Esophagus muscularis mucosa (tissue), 4 donors: ENCODE data around the gene CCN6. TPM values are rescaled to one million over a fixed set of nuclear protein-coding genes. Genes with fewer than 3 reads are reported as not detected.
"Not testable (repeated sequence)": the region's sequence is repeated elsewhere in the genome, so short reads cannot be mapped to it uniquely, and the experiment has no call there.

Source experiments
- DNase-seq: peaks from one replicate; pipeline ENCODE4 v3.0.0-alpha.2; 2017; ENCODE audit errors: extremely low spot score
- H3K27ac ChIP-seq, 4 donors: fragments of 200-600 bp; sonication (generic); replicated peaks in 1 of 4; 1 replicate in 3 of 4; 2 replicates in 1 of 4; pipeline ENCODE4 v1.5.1; 2016 to 2019; ENCODE audit warnings: mild to moderate bottlenecking in 1 of 4
- H3K27me3 ChIP-seq, 4 donors: fragments of 200-600 bp; sonication (generic); one replicate each; pipeline versions ENCODE4 v1.5.1 to v1.6.0; 2016 to 2019
- H3K36me3 ChIP-seq, 4 donors: fragments of 200-600 bp; sonication (generic); one replicate each; pipeline ENCODE4 v1.5.1; 2016 to 2019
- H3K4me1 ChIP-seq, 4 donors: fragments of 200-600 bp; sonication (generic); one replicate each; pipeline ENCODE4 v1.5.1; 2016 to 2019
- H3K4me3 ChIP-seq, 4 donors: fragments of 200-600 bp; sonication (generic); 1 replicate in 2 of 4; 2 replicates in 2 of 4; pipeline ENCODE4 v1.5.1; 2016 to 2019; ENCODE audit warnings: mild to moderate bottlenecking in 4 of 4, moderate library complexity in 1 of 4
- H3K9me3 ChIP-seq, 4 donors: fragments of 200-600 bp; sonication (generic); 1 replicate in 3 of 4; 2 replicates in 1 of 4; pipeline ENCODE4 v1.5.1; 2016 to 2019
- EP300 ChIP-seq: sonication (generic); formaldehyde crosslinking; IDR thresholded peaks from one replicate; pipeline ENCODE4 v1.6.1; 2017; ENCODE audit warnings: antibody characterized with exemption
- POLR2A ChIP-seq: fragments of 450-650 bp; IDR thresholded peaks from one replicate; pipeline ENCODE4 v1.6.1; 2017; ENCODE audit warnings: antibody characterized with exemption, moderate library complexity, mild to moderate bottlenecking, low read depth
- POLR2AphosphoS5 ChIP-seq, 2 donors: sonication (generic); formaldehyde crosslinking; IDR thresholded peaks; one replicate each; pipeline ENCODE4 v1.6.1; 2017; ENCODE audit warnings: antibody characterized with exemption in 2 of 2
- WGBS: methylation state at CpG from one replicate; pipeline ENCODE4 v1.1.5; 2018; 5-methylcytosine and 5-hydroxymethylcytosine counted together
- intact Hi-C: fragments of 100-400 bp; cut with DNase I; formaldehyde crosslinking; loops from one replicate; pipeline ENCODE4 v1.15.1; 2023
- total RNA-seq, 4 donors: library from RNA; depleted of rRNA; stranded (reverse); fragments of >200 nt; gene quantifications; one replicate each; pipeline versions ENCODE4 v1.1.0 to v1.2.1, GENCODE V29; 2016
- TF ChIP-seq, protein P1 (sequence below), 3 experiments: fragments of 200-600 bp in 2 of 3; fragments of 450-650 bp in 1 of 3; sonication (generic) in 2 of 3; IDR thresholded peaks; one replicate each; pipeline ENCODE4 v1.5.1; 2017 to 2019; ENCODE audit warnings: antibody characterized with exemption in 3 of 3, mild to moderate bottlenecking in 2 of 3, moderate library complexity in 1 of 3

CCN6 gene
- total RNA-seq, 4 donors from 2014 or later, result not detected

DNA sequence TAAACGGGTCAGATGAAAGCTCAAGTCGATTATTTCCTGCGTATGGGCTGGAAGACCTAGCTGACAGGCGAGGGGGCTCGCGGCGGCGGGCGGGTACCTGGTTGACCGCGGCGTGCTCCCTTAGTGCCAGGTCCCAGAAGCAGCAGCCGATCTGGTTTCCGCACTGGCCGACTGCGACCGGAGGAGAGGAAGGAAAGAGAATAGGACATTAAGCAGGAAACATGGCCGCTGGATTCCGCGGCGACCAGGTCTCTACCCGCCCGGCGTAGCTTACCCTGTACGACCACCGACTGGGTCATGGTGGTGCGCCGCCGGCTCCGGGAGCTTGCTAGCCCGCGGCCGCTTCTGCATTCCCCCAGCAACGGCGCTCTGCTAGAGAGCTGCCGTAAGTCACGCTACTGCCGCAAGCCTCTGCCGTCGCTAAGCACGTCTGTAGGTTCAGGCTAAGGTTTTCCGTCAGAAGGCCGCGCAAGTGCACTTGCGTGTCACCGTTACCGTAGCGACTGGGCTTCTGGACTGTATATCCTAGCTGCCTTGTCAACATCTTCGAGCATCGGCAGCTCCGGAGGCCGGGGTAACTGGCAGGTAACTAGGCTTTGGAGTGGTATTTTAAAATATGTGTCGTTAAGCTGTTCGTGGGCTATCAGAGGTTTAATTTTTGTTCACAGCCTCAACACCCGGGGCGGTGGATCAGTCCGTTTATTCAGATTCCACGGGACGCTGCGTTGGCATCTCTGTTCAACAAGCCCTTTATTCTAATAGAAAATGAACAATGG, 33.4 kb downstream of the CCN6 start, which contains the start of the genes FAM229B and TUBE1:
FAM229B (plus strand) TSS at position 456 of the 776 bp plus-strand sequence. CDS start 11,693 bp downstream, outside the sequence.
TUBE1 (minus strand) TSS at position 347 of the 776 bp plus-strand sequence; CDS start at position 299, 48 bp downstream.
- Histone ChIP-seq H3K36me3 (peaks cover 0 to 21% (median 7%) of the 10 kb centered on the region in 4 donors), H3K27ac (peak within 1 kb of the TSS; percentile 84 to 91 (median 88)), H3K27me3 (no peaks in the 10 kb centered on the region), H3K4me1 (peaks cover 8 to 22% (median 15%) of the 10 kb centered on the region in 4 donors), H3K4me3 (peak within 1 kb of the TSS; percentile 79 to 89 (median 82)), H3K9me3 (no peaks in the 10 kb centered on the region)
- intact Hi-C loops, result loop anchor here (10.0 kb wide), 2 partner anchors 227 to 287 kb away; no protein-coding TSS in a partner anchor
- under 1% methylated on average over 25 of the region's 60 CpGs for WGBS
- DNase-seq, result peak; percentile 97
- TF ChIP-seq POLR2A, result peak; percentile 37
- peak; percentile 96 to 97 for TF ChIP-seq POLR2AphosphoS5 (IDR thresholded peaks at IDR 0.05)
- TF ChIP-seq EP300, result no peak
- TF ChIP-seq, protein P1, sequence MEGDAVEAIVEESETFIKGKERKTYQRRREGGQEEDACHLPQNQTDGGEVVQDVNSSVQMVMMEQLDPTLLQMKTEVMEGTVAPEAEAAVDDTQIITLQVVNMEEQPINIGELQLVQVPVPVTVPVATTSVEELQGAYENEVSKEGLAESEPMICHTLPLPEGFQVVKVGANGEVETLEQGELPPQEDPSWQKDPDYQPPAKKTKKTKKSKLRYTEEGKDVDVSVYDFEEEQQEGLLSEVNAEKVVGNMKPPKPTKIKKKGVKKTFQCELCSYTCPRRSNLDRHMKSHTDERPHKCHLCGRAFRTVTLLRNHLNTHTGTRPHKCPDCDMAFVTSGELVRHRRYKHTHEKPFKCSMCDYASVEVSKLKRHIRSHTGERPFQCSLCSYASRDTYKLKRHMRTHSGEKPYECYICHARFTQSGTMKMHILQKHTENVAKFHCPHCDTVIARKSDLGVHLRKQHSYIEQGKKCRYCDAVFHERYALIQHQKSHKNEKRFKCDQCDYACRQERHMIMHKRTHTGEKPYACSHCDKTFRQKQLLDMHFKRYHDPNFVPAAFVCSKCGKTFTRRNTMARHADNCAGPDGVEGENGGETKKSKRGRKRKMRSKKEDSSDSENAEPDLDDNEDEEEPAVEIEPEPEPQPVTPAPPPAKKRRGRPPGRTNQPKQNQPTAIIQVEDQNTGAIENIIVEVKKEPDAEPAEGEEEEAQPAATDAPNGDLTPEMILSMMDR (IDR thresholded peaks at IDR 0.05), result peak in 2 of 3 experiments; percentile 12 to 17

GRCh38 chr6:112087916-112088315, 34.0 kb downstream of the CCN6 start:
- peak overlapping the region; percentile 79 to 89 (median 82) for H3K4me3 ChIP-seq
- WGBS, result 24% methylated on average over 7 of the region's 7 CpGs
- intact Hi-C loops, result loop anchor here (10.0 kb wide), 2 partner anchors 227 to 287 kb away; no protein-coding TSS in a partner anchor
- peak overlapping the region; percentile 84 to 91 (median 88) for H3K27ac ChIP-seq
- H3K4me1 ChIP-seq, result peaks cover 8 to 22% (median 15%) of the 10 kb centered on the region in 4 donors
- no peaks in the 10 kb centered on the region for H3K27me3 ChIP-seq
- H3K36me3 ChIP-seq, result peaks cover 0 to 17% (median 7%) of the 10 kb centered on the region in 4 donors
- TF ChIP-seq POLR2A (no peak), POLR2AphosphoS5 (IDR thresholded peaks at IDR 0.05) (no peak), EP300 (no peak)
- TF ChIP-seq, protein P1 (IDR thresholded peaks at IDR 0.05), result no peak
- H3K9me3 ChIP-seq, result no peaks in the 10 kb centered on the region
- no peak for DNase-seq

DNA sequence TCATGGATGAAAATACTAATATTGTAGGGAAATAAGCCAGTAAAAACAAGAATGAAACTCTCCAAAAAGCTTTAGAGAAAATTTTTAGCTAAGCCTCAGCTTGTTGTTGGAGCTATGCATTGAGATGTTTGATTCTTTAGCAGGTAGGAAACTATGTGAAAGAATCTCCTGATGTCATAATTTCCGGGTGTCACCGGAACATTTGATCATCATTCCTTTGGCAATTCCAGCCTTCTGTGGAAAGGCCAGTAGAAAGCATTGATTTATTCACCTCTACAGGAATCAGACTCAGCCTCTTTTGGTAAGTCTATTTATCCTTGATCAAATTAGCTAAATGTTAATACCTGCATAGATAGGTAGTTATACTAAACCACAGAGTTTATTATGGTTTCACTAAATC, 43.0 kb downstream of the CCN6 start:
- intact Hi-C loops, result no loop called here
- Histone ChIP-seq H3K36me3 (peaks cover 0 to 6% (median 3%) of the 10 kb centered on the region in 4 donors), H3K4me3 (no peak overlapping the region), H3K9me3 (no peaks in the 10 kb centered on the region), H3K27ac (no peak overlapping the region), H3K27me3 (no peaks in the 10 kb centered on the region), H3K4me1 (peaks cover 0 to 2% (median 0%) of the 10 kb centered on the region in 4 donors)
- DNase-seq, result no peak
- WGBS, result 90% methylated on average over 2 of the region's 2 CpGs
- TF ChIP-seq POLR2AphosphoS5 (IDR thresholded peaks at IDR 0.05) (no peak), POLR2A (no peak), EP300 (no peak)
- TF ChIP-seq, protein P1 (IDR thresholded peaks at IDR 0.05), result no peak

GRCh38 chr6:112100561-112100960, 46.7 kb downstream of the CCN6 start:
- DNase-seq, result no peak
- intact Hi-C loops, result no loop called here
- WGBS, result 68% methylated on average over 4 of the region's 4 CpGs
- no peaks in the 10 kb centered on the region for H3K9me3 ChIP-seq
- no peak overlapping the region for H3K27ac ChIP-seq
- H3K4me1 ChIP-seq, result peaks cover 0 to 3% (median 0%) of the 10 kb centered on the region in 4 donors
- H3K36me3 ChIP-seq, result peaks cover 0 to 17% (median 3%) of the 10 kb centered on the region in 4 donors
- no peak overlapping the region for H3K4me3 ChIP-seq
- TF ChIP-seq POLR2A (no peak), POLR2AphosphoS5 (IDR thresholded peaks at IDR 0.05) (no peak), EP300 (no peak)
- no peaks in the 10 kb centered on the region for H3K27me3 ChIP-seq

DNA sequence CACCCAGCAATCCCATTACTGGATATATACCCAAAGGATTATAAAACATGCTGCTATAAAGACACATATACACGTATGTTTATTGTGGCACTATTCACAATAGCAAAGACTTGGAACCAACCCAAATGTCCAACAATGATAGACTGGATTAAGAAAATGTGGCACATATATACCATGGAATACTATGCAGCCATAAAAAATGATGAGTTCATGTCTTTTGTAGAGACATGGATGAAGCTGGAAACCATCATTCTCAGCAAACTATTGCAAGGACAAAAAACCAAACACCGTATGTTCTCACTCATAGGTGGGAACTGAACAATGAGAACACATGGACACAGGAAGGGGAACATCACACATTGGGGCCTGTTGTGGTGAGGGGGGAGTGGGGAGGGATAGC, 52.1 kb downstream of the CCN6 start:
- H3K9me3 ChIP-seq, intact Hi-C loops, H3K27ac ChIP-seq, DNase-seq, H3K27me3 ChIP-seq, H3K4me3 ChIP-seq: not testable (repeated sequence)
- peaks cover 0 to 12% (median 1%) of the 10 kb centered on the region in 4 donors for H3K4me1 ChIP-seq
- H3K36me3 ChIP-seq, result peaks cover 19 to 60% (median 34%) of the 10 kb centered on the region in 4 donors
- WGBS, result 87% methylated on average over 2 of the region's 2 CpGs
